HG03139 (cell line): ENCODE results near the gene ACSM4.
"Not testable (repeated sequence)": the region's sequence is repeated elsewhere in the genome, so short reads cannot be mapped to it uniquely, and the experiment has no call there.

ENCODE experiments used
- ATAC-seq: cut with Tn5 transposase; IDR thresholded peaks from one replicate; pipeline ENCODE4 v1.9.1; 2021; ENCODE audit not compliant: unreplicated experiment

Gene ACSM4

DNA sequence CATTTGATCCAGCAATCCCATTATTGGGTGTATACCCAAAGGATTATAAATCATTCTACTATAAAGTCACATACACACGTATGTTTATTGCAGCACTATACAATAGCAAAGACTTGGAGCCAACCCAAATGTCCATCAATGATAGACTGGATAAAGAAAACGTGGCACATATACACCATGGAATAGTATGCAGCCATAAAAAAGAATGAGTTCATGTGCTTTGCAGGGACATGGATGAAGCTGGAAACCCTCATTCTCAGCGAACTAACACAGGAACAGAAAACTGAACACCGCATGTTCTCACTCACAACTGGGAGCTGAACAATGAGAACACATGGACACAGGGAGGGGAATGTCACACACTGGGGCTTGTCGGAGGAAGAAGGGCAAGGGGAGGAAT, 33.9 kb downstream of the ACSM4 start:
- ATAC-seq: not testable (repeated sequence)

DNA sequence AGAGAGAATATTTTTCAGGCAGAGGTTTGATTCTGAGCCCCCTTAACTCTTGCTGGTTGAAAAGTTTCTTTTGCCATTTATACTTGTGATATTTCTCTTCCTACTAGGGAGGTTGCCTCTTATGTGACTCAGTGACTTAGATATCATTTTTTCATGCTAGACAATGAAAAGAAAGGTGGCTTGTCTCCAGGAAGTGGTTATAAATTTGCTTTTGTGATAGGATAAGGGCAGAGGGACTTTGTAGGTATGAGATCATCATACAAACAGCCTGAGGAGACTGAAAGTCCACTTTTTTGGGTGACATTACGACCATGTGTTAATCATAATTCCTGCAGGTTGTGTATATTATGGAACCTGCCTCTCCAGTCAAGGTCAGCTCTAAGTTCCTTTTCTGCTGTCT, 35.8 kb downstream of the ACSM4 start:
- no peak for ATAC-seq

DNA sequence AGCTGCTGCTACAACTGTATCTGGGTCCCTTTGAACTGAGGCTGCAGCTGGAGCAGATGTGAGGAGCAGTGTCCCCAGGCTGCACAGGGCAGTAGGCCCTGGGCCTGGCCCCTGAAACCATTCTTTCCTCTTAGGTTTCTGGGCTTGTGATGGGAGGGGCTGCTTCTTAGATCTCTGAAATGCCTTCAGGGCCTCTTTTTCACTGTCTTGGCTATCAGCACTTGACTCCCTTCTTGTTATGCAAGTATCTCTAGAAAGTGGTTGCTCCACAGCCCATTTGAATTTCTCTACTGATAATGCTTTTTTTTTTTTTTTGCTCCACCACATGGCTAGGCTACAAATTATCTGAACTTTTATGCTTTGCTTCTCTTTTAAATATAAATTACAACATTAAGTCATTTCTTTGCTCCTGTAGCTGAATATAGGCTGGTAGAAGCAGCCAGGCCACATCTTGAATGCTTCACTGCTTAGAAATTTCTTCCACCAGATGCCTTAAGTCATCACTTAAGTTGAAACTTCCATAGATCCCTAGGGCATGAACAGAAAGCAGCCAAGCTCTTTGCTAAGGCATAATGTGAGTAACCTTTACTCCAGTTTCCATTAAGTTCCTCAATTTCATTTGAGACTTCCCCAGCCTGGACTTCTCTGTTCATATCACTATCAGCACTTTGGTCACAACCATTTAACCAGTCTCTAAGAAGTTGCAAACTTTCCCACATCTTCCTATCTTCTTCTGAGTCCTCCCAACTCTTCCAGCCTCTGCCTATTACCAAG, 41.1 kb downstream of the ACSM4 start:
- no peak for ATAC-seq

DNA sequence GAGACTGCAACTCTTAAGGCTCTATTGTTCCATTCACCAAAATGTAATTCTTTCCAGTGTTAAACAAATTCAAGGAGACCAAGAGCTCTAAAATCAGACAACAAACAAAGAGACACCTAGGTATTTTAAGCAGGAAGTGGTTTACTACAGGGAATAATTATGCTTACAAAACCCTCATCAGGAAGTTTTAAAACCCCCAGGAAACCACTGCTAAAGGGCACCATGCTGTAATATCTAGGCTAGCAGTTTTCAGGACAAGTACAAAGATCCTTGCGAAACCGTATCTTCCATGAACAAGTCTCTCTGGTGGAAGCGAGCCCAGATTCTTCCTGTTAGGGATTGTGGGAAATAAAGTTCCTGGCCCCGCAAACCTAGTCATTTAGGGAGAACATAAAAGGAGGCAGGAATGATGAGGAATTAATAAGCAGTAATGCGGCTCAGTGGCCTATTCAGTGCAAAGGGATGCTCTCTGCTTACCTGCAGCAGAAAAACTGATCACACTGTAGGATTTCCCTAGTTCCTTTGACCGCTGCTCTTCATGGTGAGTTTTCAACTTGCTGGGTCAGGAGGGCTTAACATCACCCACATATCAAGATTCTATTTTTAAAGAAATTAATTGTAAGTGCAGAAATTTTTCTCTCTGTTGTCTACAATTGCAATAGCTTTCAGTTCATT, 42.8 kb downstream of the ACSM4 start:
- no peak for ATAC-seq

DNA sequence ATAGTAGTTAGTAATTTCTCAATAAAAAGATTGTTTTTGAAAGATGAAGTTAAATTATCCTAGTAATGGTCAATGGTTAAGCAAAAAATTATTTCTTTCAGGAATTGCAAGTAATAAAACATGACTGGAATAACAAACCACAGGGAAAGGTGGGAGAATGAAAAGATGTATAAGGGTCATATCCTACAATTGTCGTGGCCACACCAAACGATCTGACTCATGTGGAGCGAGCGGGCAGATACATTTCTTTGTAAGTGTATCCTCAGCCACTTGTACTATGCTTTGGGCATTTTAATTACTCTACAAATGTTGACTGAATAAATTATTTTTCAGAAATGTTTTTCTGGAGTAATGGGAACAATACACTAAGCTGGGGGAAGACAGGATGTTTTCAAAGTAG, 45.5 kb downstream of the ACSM4 start:
- ATAC-seq: no peak

DNA sequence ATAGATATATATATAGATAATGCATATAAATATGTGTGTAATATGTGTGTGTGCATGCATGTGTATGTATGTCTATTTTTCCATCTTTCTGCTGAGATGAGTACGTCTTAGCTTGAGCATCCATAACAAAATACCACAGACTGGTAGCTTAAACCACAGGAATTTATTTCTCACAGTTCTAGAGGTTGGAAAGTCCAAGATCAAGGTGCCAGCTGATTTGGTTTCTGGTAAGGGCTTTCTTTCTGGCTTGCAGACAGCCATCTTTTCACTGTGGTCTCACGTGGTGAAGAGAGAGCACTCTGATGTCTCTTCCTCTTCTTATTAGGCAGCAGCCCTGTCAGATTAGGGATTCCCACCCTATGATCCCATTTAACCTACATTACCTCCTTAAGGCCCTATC, 47.3 kb downstream of the ACSM4 start:
- ATAC-seq: no peak

DNA sequence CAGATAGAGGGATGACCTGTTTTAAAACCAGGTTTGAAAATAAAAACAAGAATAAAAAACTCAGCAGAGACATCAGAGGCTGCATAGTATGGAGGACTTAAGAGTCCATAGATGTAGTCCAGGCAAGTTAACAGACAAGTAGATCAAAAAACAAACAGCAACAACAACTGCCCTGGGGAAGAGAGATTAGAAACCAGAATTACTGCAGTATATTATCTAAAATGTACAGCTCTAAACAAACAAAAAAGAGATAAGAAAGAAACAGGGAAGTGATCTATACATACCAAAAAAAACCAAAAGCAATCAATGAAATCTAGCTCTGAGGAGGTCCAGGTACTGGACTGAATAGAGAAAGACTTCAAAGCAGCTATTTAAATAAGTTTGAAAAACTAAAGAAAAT, 48.8 kb downstream of the ACSM4 start:
- no peak for ATAC-seq

DNA sequence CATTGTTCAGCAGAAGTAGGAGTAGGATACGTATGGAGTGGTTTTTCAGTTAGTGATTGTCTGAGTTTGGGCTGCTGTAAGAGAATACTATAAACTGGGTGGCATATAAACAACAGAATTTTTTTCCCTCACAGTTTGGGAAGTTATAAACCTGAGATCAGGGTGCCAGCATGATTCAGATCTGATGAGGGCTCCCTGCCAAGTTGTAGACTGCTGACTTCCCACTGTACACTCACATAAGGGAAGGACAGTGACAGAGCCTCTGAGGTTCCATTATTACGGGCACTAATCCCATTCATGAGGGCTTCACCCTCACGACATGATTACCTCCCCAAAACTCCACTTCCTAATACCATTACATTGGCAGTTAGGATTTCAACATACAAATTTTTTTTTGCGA, 50.7 kb downstream of the ACSM4 start:
- no peak for ATAC-seq

DNA sequence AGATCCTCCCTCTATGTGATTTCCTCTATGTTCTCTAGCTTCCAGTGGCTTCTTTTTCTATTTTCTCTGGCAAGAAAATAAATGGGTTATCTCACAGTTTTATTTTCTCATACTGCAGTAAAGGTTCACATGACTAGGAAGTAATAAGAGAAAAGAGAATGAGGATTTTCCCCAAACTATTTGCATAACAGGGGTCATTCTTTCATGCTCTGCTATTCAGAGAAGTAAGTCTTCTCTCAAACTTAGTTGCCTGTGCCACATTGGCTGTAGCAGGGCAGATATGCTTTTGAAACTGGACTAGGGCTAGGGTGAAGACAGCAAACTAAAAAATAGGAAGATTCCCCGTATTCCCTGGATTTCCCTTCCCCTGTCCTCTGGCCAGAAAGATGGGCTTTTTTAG, 57.4 kb downstream of the ACSM4 start:
- no peak for ATAC-seq

DNA sequence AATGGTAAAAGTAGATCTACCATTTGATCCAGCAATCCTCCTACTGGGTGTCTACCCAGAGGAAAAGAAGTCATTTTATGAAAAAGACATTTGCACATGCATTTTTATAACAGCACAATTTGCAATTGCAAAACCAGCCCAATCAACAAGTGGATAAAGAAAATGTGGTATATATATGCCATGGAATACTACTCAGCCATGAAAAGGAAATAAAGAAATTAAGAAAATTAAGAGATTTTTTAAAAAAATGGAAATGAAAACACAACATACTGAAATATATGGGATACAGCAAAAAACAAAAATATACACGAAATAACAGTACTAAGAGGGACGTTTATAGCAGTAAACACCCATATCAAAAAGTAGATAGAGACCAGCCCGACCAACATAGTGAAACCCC, 58.9 kb downstream of the ACSM4 start:
- ATAC-seq: no peak

DNA sequence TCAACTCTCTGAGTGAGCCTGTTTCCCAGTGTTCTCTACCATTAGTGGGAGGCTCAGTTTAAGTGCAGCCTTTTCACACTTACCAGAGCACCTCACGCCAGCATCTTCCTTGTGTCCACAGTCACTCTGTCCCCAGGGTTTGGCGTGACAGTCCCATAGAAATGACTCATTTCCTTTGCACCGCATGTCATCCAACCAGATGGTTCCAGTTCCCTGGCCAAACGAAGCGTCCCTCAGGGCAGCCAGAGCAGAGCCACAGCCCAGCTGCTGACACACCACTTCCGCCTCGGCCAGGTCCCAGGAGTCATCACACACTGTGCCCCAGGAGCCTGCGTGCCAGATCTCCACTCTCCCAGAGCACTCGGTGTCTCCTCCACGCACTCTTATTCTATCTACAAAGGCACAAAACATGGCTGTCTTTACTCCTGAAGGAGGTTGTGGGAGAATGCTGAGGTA, 65.4 kb downstream of the ACSM4 start:
- no peak for ATAC-seq

DNA sequence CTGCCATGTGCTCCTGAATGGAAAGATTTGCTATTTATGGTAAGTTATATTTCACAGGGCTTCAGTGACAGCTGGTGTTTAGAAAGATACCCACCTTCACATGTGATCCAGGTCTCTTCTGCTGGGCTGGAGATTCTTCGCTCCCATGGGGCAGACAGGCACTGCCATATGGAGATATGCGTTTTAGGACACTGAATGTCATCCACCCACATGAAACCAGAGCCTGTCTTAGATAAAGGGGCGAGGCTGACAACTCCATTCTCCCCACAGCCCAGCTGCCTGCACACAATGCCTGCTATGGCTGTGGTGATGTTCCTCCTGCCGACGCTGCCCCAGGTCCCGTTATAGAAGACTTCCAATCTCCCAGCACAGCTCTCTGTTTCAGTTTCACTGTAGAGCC, 69.4 kb downstream of the ACSM4 start:
- ATAC-seq: no peak

DNA sequence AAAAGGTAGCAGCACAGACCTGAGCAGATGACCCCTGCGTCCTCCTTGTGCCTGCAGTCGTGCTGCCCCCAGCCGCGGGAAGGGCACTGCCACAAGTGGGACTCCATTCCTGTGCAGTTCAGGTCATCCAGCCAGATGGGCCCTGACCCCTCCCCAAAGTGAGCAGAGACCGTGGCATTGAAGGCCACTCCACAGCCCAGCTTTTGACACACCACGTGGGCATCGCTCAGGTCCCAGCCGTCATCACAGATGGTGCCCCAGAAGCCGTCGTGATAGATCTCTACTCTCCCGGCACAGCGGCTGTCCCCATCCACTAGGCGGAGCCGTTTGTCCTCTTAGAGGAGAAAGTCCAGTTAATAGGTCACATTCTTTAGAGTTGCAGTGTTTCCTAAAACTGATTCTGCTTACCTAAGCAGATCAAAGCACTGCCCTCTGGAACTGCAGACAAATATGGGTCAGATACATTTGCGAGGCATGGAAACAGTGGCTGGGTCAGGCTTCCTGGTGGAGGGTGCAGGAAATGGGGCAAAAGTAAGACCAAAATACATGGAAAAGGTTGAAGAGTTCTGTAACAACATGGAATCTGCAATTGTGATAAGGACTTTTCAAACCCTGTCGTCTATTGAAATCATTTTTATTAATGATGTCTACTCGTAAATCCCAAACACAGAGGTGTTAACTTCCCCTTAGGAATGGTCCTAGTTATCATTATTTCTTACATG, 70.7 kb downstream of the ACSM4 start:
- no peak for ATAC-seq

DNA sequence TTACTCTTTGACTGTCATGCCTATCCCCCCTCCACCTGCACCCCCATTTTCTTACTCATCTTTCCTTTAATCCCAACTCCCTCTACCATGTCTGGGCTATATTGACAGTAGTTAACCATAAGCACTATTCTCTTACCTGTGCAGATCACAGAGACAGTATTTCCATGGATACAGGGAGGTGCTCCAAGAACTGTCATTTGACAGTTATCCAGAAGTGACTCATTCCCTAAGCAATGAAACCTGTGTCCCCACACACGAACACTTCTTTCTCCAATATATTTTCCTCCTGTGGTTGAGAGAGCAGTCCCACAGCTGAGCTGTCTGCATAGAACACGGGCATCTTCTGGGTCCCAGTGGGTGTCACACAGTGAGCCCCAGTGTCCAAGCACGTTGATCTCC, 71.3 kb downstream of the ACSM4 start:
- no peak for ATAC-seq

DNA sequence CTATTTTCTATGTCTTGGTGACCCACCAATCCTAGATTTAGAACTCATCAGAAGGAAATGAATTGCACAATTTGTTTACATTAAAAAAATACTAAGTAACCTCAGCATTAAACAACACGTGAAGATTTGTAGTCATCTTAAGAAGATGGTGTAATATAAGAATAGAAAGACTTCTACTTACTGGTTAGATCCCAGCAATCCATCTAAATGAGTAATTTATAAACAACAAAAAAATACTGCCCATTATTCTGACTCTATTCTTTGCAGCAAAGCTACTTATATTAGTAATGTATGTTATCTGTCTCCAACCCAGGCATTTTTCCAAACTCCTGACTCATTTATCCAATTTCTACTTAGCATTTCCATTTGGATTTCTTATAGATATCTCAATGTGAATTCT, 72.3 kb downstream of the ACSM4 start:
- ATAC-seq: no peak
